Osteoblast (primary cell): ENCODE measurements around the gene TADA1. TPM values are rescaled to one million over a fixed set of nuclear protein-coding genes. Genes with fewer than 3 reads are reported as not detected.
"Not testable (repeated sequence)": the region's sequence is repeated elsewhere in the genome, so short reads cannot be mapped to it uniquely, and the experiment has no call there.

Experiments
- DNase-seq: peaks from one replicate; pipeline ENCODE4 v3.0.0; 2011; ENCODE audit warnings: low spot score, mixed read lengths; ENCODE audit not compliant: insufficient read length; ENCODE audit errors: missing footprints
- H2AFZ ChIP-seq: 2 replicates; pipeline ENCODE4 v1.6.0; 2011; ENCODE audit warnings: mild to moderate bottlenecking, low read length
- H3K27ac ChIP-seq: 2 replicates; pipeline ENCODE4 v1.5.1; 2011; ENCODE audit warnings: mild to moderate bottlenecking, low read depth, low read length, moderate library complexity
- H3K27me3 ChIP-seq: 2 replicates; pipeline ENCODE4 v1.6.0; 2012; ENCODE audit warnings: mild to moderate bottlenecking, control low read depth, inconsistent platforms, low read length, moderate library complexity; ENCODE audit not compliant: insufficient read depth
- H3K36me3 ChIP-seq: 2 replicates; pipeline ENCODE4 v1.5.1; 2011; ENCODE audit warnings: mild to moderate bottlenecking, low read length, control low read depth, moderate library complexity; ENCODE audit not compliant: insufficient read depth
- H3K4me1 ChIP-seq: 2 replicates; pipeline ENCODE4 v1.5.1; 2011; ENCODE audit warnings: mild to moderate bottlenecking, low read length, control low read depth, moderate library complexity; ENCODE audit not compliant: insufficient read depth
- H3K4me2 ChIP-seq: 2 replicates; pipeline ENCODE4 v1.6.0; 2011; ENCODE audit warnings: mild to moderate bottlenecking, low read length; ENCODE audit not compliant: insufficient read depth
- H3K4me3 ChIP-seq: fragments of 200-600 bp; sonication (generic); 3 replicates; pipeline ENCODE4 v1.5.1; 2012; ENCODE audit warnings: mild to moderate bottlenecking, low read length, inconsistent platforms; ENCODE audit not compliant: insufficient read depth
- H3K79me2 ChIP-seq: 2 replicates; pipeline ENCODE4 v1.6.0; 2012; ENCODE audit warnings: mild to moderate bottlenecking, low read length, control low read depth, inconsistent platforms; ENCODE audit not compliant: insufficient read depth
- H3K9me3 ChIP-seq: 2 replicates; pipeline ENCODE4 v1.5.1; 2011; ENCODE audit warnings: low read depth, low read length, control low read depth
- H4K20me1 ChIP-seq: 2 replicates; pipeline ENCODE4 v1.6.0; 2012; ENCODE audit warnings: mild to moderate bottlenecking, low read length, control low read depth; ENCODE audit not compliant: insufficient read depth
- CTCF ChIP-seq: IDR thresholded peaks from 2 replicates; pipeline ENCODE4 v1.5.1; 2011; ENCODE audit warnings: mild to moderate bottlenecking, low read depth, low read length, moderate library complexity; ENCODE audit errors: extremely low read depth
- total RNA-seq: library from RNA; depleted of rRNA; stranded (reverse); fragments of >200 nt; gene quantifications from 2 replicates; pipeline ENCODE4 v1.2.3, GENCODE V29; 2012

Gene TADA1
- total RNA-seq, 1 donor = 11.6 TPM

- peak within 1 kb of the TSS; percentile 77 for H3K4me3 ChIP-seq
- H3K79me2 ChIP-seq = peaks cover 27% of the 10 kb centered on the region
- peak within 1 kb of the TSS; percentile 93 for H3K4me2 ChIP-seq
- H3K36me3 ChIP-seq = peaks cover 26% of the 10 kb centered on the region
- H3K27me3 ChIP-seq = peaks cover 1% of the 10 kb centered on the region
- H3K4me1 ChIP-seq = peaks cover 32% of the 10 kb centered on the region
- no peak for TF ChIP-seq CTCF
- H3K9me3 ChIP-seq = no peaks in the 10 kb centered on the region
- peak within 1 kb of the TSS; percentile 74 for H3K27ac ChIP-seq
- peak within 1 kb of the TSS; percentile 94 for H2AFZ ChIP-seq
- peak; percentile 99 for DNase-seq
- peaks cover 17% of the 10 kb centered on the region for H4K20me1 ChIP-seq
These were observed 37.1 kb downstream of the TADA1 start, which contains the start of gene POGK for GRCh38 chr1:166838766-166839599. Gene POGK (plus strand): TSS chr1:166839475. CDS start chr1:166840957, 1,482 bp downstream.

DNA sequence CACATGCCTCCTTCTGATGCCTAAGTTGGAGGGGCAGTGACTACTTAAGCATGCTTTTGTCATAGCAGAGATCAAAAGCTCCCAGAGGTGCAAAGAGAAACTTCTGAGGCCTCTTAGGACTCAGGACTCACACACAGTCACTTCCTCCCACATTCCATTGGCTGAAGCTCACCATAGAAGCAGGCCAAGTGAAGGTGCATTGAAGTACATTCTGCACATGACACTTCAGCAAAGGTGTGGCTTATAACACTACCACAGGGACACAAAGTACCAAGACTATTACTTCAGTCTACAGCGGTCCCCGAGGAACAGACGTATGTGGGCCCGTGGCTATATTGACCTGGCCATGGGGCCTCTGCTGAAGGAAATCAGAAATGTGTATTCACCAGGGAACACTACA is 39.3 kb downstream of the TADA1 start:
- Histone ChIP-seq H3K4me1 (peaks cover 22% of the 10 kb centered on the region), H3K27ac (no peak overlapping the region), H3K9me3 (no peaks in the 10 kb centered on the region), H2AFZ (no peak overlapping the region), H3K36me3 (peaks cover 7% of the 10 kb centered on the region), H3K79me2 (peaks cover 18% of the 10 kb centered on the region), H4K20me1 (peaks cover 13% of the 10 kb centered on the region), H3K4me3 (no peak overlapping the region), H3K27me3 (peaks cover 2% of the 10 kb centered on the region), H3K4me2 (no peak overlapping the region)
- TF ChIP-seq CTCF = no peak
- no peak for DNase-seq

DNA sequence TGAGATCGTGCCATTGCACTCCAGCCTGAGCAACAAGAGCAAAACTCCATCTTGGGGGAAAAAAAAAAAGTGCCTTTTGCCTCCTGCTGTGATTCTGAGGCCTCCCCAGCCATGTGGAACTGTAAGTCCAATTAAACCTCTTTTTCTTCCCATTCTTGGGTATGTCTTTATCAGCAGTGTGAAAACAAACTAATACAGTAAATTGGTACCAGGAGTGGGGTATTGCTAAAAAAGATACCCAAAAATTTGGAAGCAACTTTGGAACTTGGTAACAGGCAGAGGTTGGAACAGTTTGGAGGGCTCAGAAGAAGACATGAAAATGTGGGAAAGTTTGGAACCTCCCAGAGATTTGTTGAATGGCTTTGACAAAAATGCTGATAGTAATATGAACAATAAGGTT is 46.3 kb downstream of the TADA1 start:
- not testable (repeated sequence) for H2AFZ ChIP-seq

GRCh38 chr1:166827426-166827825 is 48.6 kb downstream of the TADA1 start:
- H3K27me3 ChIP-seq = no peaks in the 10 kb centered on the region
- no peaks in the 10 kb centered on the region for H3K36me3 ChIP-seq
- TF ChIP-seq CTCF = no peak
- no peaks in the 10 kb centered on the region for H3K4me1 ChIP-seq
- H3K9me3 ChIP-seq = no peaks in the 10 kb centered on the region
- H2AFZ ChIP-seq = no peak overlapping the region
- no peaks in the 10 kb centered on the region for H3K79me2 ChIP-seq
- no peak overlapping the region for H3K4me3 ChIP-seq
- DNase-seq = no peak
- no peak overlapping the region for H3K4me2 ChIP-seq
- H3K27ac ChIP-seq = no peak overlapping the region
- no peaks in the 10 kb centered on the region for H4K20me1 ChIP-seq

More for the DNA sequence above, 46.3 kb downstream of the TADA1 start:
- DNase-seq, H3K9me3 ChIP-seq, H3K27me3 ChIP-seq, H4K20me1 ChIP-seq, H3K4me1 ChIP-seq, H3K4me3 ChIP-seq, H3K27ac ChIP-seq, H3K36me3 ChIP-seq, H3K79me2 ChIP-seq, H3K4me2 ChIP-seq: not testable (repeated sequence)
